Measurements from ENCODE around the gene DBX1. TPM values are rescaled to one million over a fixed set of nuclear protein-coding genes. Genes with fewer than 3 reads are reported as not detected.

Gene DBX1
- total and polyA plus RNA-seq, 9 donors = not detected

DNA sequence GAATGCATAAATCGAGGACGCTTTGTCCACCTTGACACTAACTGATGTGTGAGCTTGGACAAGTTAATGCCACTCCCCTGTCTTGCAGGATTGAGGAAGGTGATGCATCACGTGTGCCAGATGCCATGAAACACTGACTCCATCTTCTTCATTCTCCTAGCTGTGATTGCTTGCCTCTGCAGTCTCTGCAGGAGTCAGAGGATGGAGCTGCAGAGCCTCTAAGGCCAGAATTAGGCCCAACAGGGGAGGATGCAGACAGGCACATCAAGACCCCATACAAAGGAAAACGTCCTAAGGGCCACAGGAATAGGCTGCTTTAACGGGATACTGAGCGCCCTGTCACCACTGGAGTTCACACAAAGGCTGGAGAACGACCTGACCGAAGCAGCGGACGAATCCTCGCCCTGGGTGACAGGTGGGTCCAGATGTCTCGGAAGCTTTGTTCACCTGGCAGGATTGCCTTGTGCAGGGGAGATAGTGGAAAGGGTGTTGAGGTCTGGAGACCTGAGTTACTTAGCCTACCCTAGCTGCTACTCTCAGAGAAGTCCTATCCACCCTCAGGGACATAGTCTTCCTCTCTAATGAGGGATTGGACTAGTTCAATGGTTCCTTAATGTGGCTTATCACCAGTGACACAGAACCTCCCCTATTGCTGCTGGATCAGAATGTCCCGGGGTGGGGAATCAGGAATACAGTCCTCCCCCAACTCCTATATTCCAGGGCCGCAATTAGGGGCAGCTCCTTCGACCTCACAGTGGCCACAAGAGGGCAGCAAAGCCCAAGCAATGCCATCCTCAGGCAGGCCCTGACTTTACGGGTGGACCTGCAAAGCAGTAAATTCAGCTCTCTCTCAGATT, 32.4 kb downstream of the DBX1 start:
- Histone ChIP-seq H3K4me3 (no peak overlapping the region), H3K4me1 (ENCODE audit: insufficient read depth) (peaks cover 3% of the 10 kb centered on the region), H3K9me3 (no peaks in the 10 kb centered on the region), H3K27ac (no peak overlapping the region), H3K27me3 (no peaks in the 10 kb centered on the region), H3K36me3 (no peaks in the 10 kb centered on the region)
- TF ChIP-seq, protein P1, sequence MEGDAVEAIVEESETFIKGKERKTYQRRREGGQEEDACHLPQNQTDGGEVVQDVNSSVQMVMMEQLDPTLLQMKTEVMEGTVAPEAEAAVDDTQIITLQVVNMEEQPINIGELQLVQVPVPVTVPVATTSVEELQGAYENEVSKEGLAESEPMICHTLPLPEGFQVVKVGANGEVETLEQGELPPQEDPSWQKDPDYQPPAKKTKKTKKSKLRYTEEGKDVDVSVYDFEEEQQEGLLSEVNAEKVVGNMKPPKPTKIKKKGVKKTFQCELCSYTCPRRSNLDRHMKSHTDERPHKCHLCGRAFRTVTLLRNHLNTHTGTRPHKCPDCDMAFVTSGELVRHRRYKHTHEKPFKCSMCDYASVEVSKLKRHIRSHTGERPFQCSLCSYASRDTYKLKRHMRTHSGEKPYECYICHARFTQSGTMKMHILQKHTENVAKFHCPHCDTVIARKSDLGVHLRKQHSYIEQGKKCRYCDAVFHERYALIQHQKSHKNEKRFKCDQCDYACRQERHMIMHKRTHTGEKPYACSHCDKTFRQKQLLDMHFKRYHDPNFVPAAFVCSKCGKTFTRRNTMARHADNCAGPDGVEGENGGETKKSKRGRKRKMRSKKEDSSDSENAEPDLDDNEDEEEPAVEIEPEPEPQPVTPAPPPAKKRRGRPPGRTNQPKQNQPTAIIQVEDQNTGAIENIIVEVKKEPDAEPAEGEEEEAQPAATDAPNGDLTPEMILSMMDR (IDR thresholded peaks at IDR 0.05) = peak; percentile 51 to 68 (median 55)
- TF ChIP-seq EP300 (IDR thresholded peaks at IDR 0.05) (no peak), POLR2A (IDR thresholded peaks at IDR 0.05) (no peak)
- WGBS, 3 donors = 60 to 63% (median 60%) methylated on average over 16 of the region's 16 CpGs
- peak; percentile 68 to 84 (median 81) for DNase-seq
- intact Hi-C loops (cut with DNase I) = loop anchor here in 2 of 4 donors (2.0 to 5.0 kb wide), 3 partner anchors 176 to 221 kb away; no protein-coding TSS in a partner anchor

DNA sequence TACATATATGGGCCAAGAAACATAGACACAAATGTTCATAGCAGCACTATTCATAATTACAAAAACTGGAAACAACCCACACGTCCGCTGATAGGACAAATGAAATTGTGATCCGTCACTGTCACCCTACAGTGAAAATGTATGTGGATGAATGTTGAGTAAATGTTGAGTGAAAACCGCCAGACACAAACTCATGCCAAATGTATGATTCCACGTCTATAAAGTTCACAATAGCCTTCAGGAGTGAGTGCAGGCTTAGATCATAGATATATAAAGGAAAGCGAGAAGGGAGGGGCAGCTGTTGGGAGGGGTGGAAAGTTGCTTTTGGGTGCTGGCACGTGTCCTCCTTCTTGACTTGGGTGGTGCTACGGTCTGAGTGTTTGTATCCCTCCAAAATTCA, 33.6 kb downstream of the DBX1 start:
- TF ChIP-seq EP300 (IDR thresholded peaks at IDR 0.05) = no peak
- no peaks in the 10 kb centered on the region for H3K9me3 ChIP-seq
- H3K27me3 ChIP-seq = no peaks in the 10 kb centered on the region
- peaks cover 3% of the 10 kb centered on the region for H3K4me1 ChIP-seq (ENCODE audit: insufficient read depth)
- H3K27ac ChIP-seq = no peak overlapping the region
- DNase-seq = no peak
- WGBS, 3 donors = 90 to 92% (median 91%) methylated on average over 8 of the region's 8 CpGs
- intact Hi-C loops (cut with DNase I) = loop anchor here in 1 of 4 donors (5.0 kb wide), 1 partner anchor 174 kb away; no protein-coding TSS in a partner anchor
- H3K36me3 ChIP-seq = no peaks in the 10 kb centered on the region
- H3K4me3 ChIP-seq = no peak overlapping the region

DNA sequence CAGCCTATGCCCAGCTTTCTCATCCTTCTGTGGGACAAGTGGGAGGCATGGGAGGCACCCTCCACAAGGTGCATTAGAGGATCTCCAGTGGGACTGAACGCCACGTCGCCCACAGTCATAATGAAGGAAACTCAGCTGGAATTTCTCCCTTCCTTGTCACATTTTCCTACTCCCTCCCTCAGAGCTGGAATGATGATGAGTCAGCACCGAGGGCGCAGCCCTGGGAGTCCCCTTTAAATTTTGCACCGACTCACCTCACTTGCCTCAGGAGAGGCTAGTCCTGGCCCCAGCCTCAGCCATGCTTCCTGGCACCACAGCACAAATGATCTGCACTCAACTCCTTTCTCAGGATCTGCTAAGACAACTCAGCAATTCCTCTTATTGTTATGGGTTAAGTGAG, 34.3 kb downstream of the DBX1 start:
- H3K4me1 ChIP-seq (ENCODE audit: insufficient read depth) = no peaks in the 10 kb centered on the region
- no peak overlapping the region for H3K4me3 ChIP-seq
- no peaks in the 10 kb centered on the region for H3K36me3 ChIP-seq
- intact Hi-C loops (cut with DNase I) = loop anchor here in 1 of 4 donors (5.0 kb wide), 1 partner anchor 174 kb away; no protein-coding TSS in a partner anchor
- TF ChIP-seq POLR2A (IDR thresholded peaks at IDR 0.05) = no peak
- TF ChIP-seq EP300 (IDR thresholded peaks at IDR 0.05) = no peak
- TF ChIP-seq, protein P1 (IDR thresholded peaks at IDR 0.05) = no peak
- H3K27ac ChIP-seq = no peak overlapping the region
- no peak for DNase-seq
- H3K9me3 ChIP-seq = no peaks in the 10 kb centered on the region
- 54 to 67% (median 64%) methylated on average over 6 of the region's 6 CpGs for WGBS, 3 donors
- no peaks in the 10 kb centered on the region for H3K27me3 ChIP-seq

DNA sequence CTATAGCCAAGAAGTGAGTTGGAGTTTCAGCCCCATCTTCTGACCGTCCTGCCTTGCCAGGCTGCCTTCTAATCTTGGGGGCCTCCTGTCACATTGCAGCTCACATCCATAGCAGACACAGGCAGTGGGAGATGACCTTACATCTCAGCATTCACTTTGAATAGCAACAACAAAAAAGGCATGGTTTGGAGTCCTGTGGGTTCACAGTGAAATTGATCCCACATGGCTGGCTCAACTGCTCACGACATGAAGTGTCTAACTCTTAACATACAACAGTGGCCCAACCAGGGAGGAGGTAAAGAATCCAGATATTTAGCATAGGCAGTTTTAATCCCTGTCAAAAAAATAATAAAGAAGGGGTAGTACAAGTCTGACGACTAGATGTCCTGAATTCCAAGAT, 38.1 kb downstream of the DBX1 start:
- Histone ChIP-seq H3K4me3 (no peak overlapping the region), H3K9me3 (no peaks in the 10 kb centered on the region), H3K27ac (no peak overlapping the region), H3K36me3 (no peaks in the 10 kb centered on the region), H3K4me1 (ENCODE audit: insufficient read depth) (no peaks in the 10 kb centered on the region), H3K27me3 (no peaks in the 10 kb centered on the region)
- WGBS, 3 donors = 70 to 85% (median 82%) methylated on average over 3 of the region's 3 CpGs
- no peak for DNase-seq
- intact Hi-C loops (cut with DNase I) = no loop called here
- no peak for TF ChIP-seq EP300 (IDR thresholded peaks at IDR 0.05)
- TF ChIP-seq, protein P1 (IDR thresholded peaks at IDR 0.05) = no peak
- no peak for TF ChIP-seq POLR2A (IDR thresholded peaks at IDR 0.05)

Data from ovary (tissue), 9 donors.